B cell (primary cell): Measurements from ENCODE around the gene GINS3. TPM values are rescaled to one million over a fixed set of nuclear protein-coding genes. Genes with fewer than 3 reads are reported as not detected.
"Not testable (repeated sequence)": the region's sequence is repeated elsewhere in the genome, so short reads cannot be mapped to it uniquely, and the experiment has no call there.

ENCODE experiments used
- ATAC-seq: fragments of 200-7000 bp; cut with Tn5 transposase; one replicate; pipeline ENCODE4 v1.10.0; 2021; ENCODE audit warnings: low read depth, mild to moderate bottlenecking, moderate number of reproducible peaks, moderate library complexity
- CTCF ChIA-PET: fragments of 350-600 bp; sonication (Branson Sonifier 250); formaldehyde crosslinking; loops from one replicate; lab custom pipeline; 2021; ENCODE audit warnings: antibody characterized with exemption, inconsistent platforms; lab: Charles Lee
- POLR2A ChIA-PET: fragments of 350-600 bp; sonication (Branson Sonifier 250); formaldehyde crosslinking; loops from one replicate; lab custom pipeline; 2021; ENCODE audit warnings: antibody characterized with exemption; lab: Charles Lee
- DNase-seq: peaks from one replicate; pipeline ENCODE4 v3.0.0; 2013
- H2AFZ ChIP-seq: 2 replicates; pipeline ENCODE4 v1.6.1; 2012; ENCODE audit warnings: mild to moderate bottlenecking, low read depth, low read length; ENCODE audit not compliant: insufficient read depth, poor library complexity, severe bottlenecking
- H3K27ac ChIP-seq, 2 donors: 1 replicate in 1 of 2; 2 replicates in 1 of 2; pipeline ENCODE4 v1.5.1; 2012 to 2013; ENCODE audit warnings: low read length in 2 of 2, mild to moderate bottlenecking in 2 of 2, moderate library complexity in 1 of 2
- H3K27me3 ChIP-seq, 4 experiments: fragments of 200-600 bp in 1 of 4; sonication (generic) in 1 of 4; replicated peaks in 1 of 4; 1 replicate in 2 of 4; 2 replicates in 2 of 4; pipeline versions ENCODE4 v1.6.1 to v1.7.0; 2013 to 2016; ENCODE audit warnings: low read length in 3 of 4, mild to moderate bottlenecking in 2 of 4, mixed read lengths in 1 of 4, moderate library complexity in 1 of 4; ENCODE audit not compliant: insufficient read depth in 4 of 4, control insufficient read depth in 3 of 4; ENCODE audit errors: control extremely low read depth in 1 of 4
- H3K36me3 ChIP-seq, 2 experiments: replicated peaks in 1 of 2; 1 replicate in 1 of 2; 2 replicates in 1 of 2; pipeline versions ENCODE4 v1.6.1 to v1.7.1; 2013; ENCODE audit warnings: low read length in 1 of 2; ENCODE audit not compliant: insufficient read depth in 2 of 2, control insufficient read depth in 1 of 2; ENCODE audit errors: control extremely low read depth in 1 of 2, extremely low read depth in 1 of 2
- H3K4me1 ChIP-seq, 2 donors: fragments of 200-600 bp in 1 of 2; sonication (generic) in 1 of 2; 1 replicate in 1 of 2; 2 replicates in 1 of 2; pipeline versions ENCODE4 v1.5.1 to v1.6.1; 2013 to 2017; ENCODE audit warnings: low read length in 2 of 2; ENCODE audit not compliant: control insufficient read depth in 2 of 2, insufficient read depth in 2 of 2
- H3K4me2 ChIP-seq: replicated peaks from 2 replicates; pipeline ENCODE3; 2012; ENCODE audit warnings: mild to moderate bottlenecking, low read depth, low read length; ENCODE audit not compliant: poor library complexity, severe bottlenecking
- H3K4me3 ChIP-seq, 5 experiments: fragments of 200-600 bp in 1 of 5; sonication (generic) in 1 of 5; 1 replicate in 3 of 5; 2 replicates in 2 of 5; pipeline versions ENCODE4 v1.5.1 to v1.7.0; 2011 to 2016; ENCODE audit warnings: low read length in 4 of 5, mild to moderate bottlenecking in 4 of 5, low read depth in 2 of 5, control low read depth in 1 of 5, moderate library complexity in 1 of 5; ENCODE audit not compliant: insufficient read depth in 1 of 5; ENCODE audit errors: control extremely low read depth in 1 of 5, extremely low read depth in 1 of 5
- H3K79me2 ChIP-seq: fragments of 200-600 bp; sonication (generic); one replicate; pipeline ENCODE4 v1.6.0; 2016; ENCODE audit warnings: low read length; ENCODE audit not compliant: control insufficient read depth, insufficient read depth
- H3K9ac ChIP-seq: fragments of 200-600 bp; sonication (generic); 2 replicates; pipeline ENCODE4 v1.6.1; 2017; ENCODE audit warnings: mild to moderate bottlenecking, low read length, moderate library complexity
- H3K9me3 ChIP-seq, 3 donors: one replicate each; pipeline versions ENCODE4 v1.6.1 to v1.7.1; 2013; ENCODE audit warnings: low read length in 2 of 3; ENCODE audit not compliant: control insufficient read depth in 2 of 3, insufficient read depth in 1 of 3; ENCODE audit errors: control extremely low read depth in 1 of 3
- H4K20me1 ChIP-seq: 2 replicates; pipeline ENCODE4 v1.6.0; 2012; ENCODE audit warnings: mild to moderate bottlenecking, low read length; ENCODE audit not compliant: insufficient read depth, control insufficient read depth, poor library complexity, severe bottlenecking
- H3K27ac Mint-ChIP-seq: one replicate; pipeline ENCODE4 v1.8.0; 2021; ENCODE audit warnings: mixed read lengths
- H3K27me3 Mint-ChIP-seq: one replicate; pipeline ENCODE4 v1.8.0; 2021; ENCODE audit warnings: mixed read lengths
- H3K4me1 Mint-ChIP-seq: one replicate; pipeline ENCODE4 v1.8.0; 2021; ENCODE audit warnings: mixed read lengths
- H3K4me3 Mint-ChIP-seq: one replicate; pipeline ENCODE4 v1.8.0; 2021; ENCODE audit warnings: mixed read lengths
- H3K9me3 Mint-ChIP-seq: one replicate; pipeline ENCODE4 v1.8.0; 2022; ENCODE audit warnings: mixed read lengths; ENCODE audit not compliant: insufficient read depth
- EZH2 ChIP-seq: IDR thresholded peaks from 2 replicates; pipeline ENCODE4 v1.6.1; 2012; ENCODE audit warnings: borderline replicate concordance, low read depth, mild to moderate bottlenecking, moderate library complexity, low read length; ENCODE audit not compliant: insufficient read depth, poor library complexity, severe bottlenecking
- WGBS: methylation state at CpG from one replicate; pipeline ENCODE4 v1.1.5; 2013; ENCODE audit warnings: missing lambda C conversion rate; ENCODE audit not compliant: insufficient coverage; 5-methylcytosine and 5-hydroxymethylcytosine counted together
- intact Hi-C: fragments of 100-400 bp; cut with micrococcal nuclease; formaldehyde crosslinking; loops from one replicate; pipeline ENCODE4 v1.10.0; 2022
- polyA plus RNA-seq: library from polyadenylated mRNA; depleted of rRNA; stranded (reverse); fragments of >200 nt; gene quantifications from 2 replicates; pipeline ENCODE4 v1.2.3, GENCODE V29; 2012
- total RNA-seq, 2 donors: library from RNA; stranded (reverse); fragments of 120-200 nt in 1 of 2; gene quantifications; 1 replicate in 1 of 2; 2 replicates in 1 of 2; pipeline versions ENCODE4 v1.2.3 to v1.2.4, GENCODE V29; 2013 to 2022

The GINS3 gene
- total and polyA plus RNA-seq, 2 donors (not counting 1 experiment from before 2014, with no cell fraction given), result 1.1 to 2.3 TPM

GRCh38 chr16:58413359-58413758, 21.1 kb downstream of the GINS3 start:
- peaks cover 17% of the 10 kb centered on the region for H3K4me1 Mint-ChIP-seq
- H3K9me3 Mint-ChIP-seq, result no peaks in the 10 kb centered on the region
- POLR2A ChIA-PET, result no interaction called here
- H3K9ac ChIP-seq, result no peak overlapping the region
- no CpG with 5 or more reads among the region's 6 CpGs for whole genome bisulfite sequencing
- no peaks in the 10 kb centered on the region for H3K27me3 ChIP-seq
- no peaks in the 10 kb centered on the region for H3K36me3 ChIP-seq
- intact Hi-C loops, result no loop called here
- H3K79me2 ChIP-seq, result no peaks in the 10 kb centered on the region
- CTCF ChIA-PET, result no interaction called here
- no peak overlapping the region for H3K27ac ChIP-seq
- H3K4me3 Mint-ChIP-seq, result no peak overlapping the region
- peaks cover 1% of the 10 kb centered on the region for H3K27me3 Mint-ChIP-seq
- no peaks in the 10 kb centered on the region for H4K20me1 ChIP-seq
- H3K27ac Mint-ChIP-seq, result no peak overlapping the region
- no peak overlapping the region for H3K4me3 ChIP-seq
- no peak overlapping the region for H2AFZ ChIP-seq
- no peak for ATAC-seq
- TF ChIP-seq EZH2, result no peak
- no peak for DNase-seq
- no peak overlapping the region for H3K4me2 ChIP-seq
- peaks cover 0 to 18% of the 10 kb centered on the region in 2 donors for H3K4me1 ChIP-seq
- peaks cover 0 to 4% (median 0%) of the 10 kb centered on the region in 3 donors for H3K9me3 ChIP-seq

- H3K4me3 ChIP-seq, result no peak overlapping the region
- peaks cover 0 to 4% (median 0%) of the 10 kb centered on the region in 3 donors for H3K9me3 ChIP-seq
- H2AFZ ChIP-seq, result no peak overlapping the region
- WGBS, result 100% methylated on average over 1 of the region's 4 CpGs
- no peak overlapping the region for H3K27ac Mint-ChIP-seq
- H3K4me1 ChIP-seq, result peaks cover 0 to 32% of the 10 kb centered on the region in 2 donors
- no peak for ATAC-seq
- H3K4me1 Mint-ChIP-seq, result peaks cover 31% of the 10 kb centered on the region
- no peak overlapping the region for H3K4me3 Mint-ChIP-seq
- POLR2A ChIA-PET, result no interaction called here
- DNase-seq, result no peak
- no peaks in the 10 kb centered on the region for H3K79me2 ChIP-seq
- no peaks in the 10 kb centered on the region for H3K9me3 Mint-ChIP-seq
- H3K27me3 ChIP-seq, result no peaks in the 10 kb centered on the region
- peaks cover 4% of the 10 kb centered on the region for H3K27me3 Mint-ChIP-seq
- intact Hi-C loops, result no loop called here
- CTCF ChIA-PET, result no interaction called here
- no peak overlapping the region for H3K27ac ChIP-seq
- no peaks in the 10 kb centered on the region for H3K36me3 ChIP-seq
- TF ChIP-seq EZH2, result no peak
- H3K9ac ChIP-seq, result no peak overlapping the region
- no peak overlapping the region for H3K4me2 ChIP-seq
- no peaks in the 10 kb centered on the region for H4K20me1 ChIP-seq
Observed at GRCh38 chr16:58415003-58415402, 22.7 kb downstream of the GINS3 start.

- H3K9me3 ChIP-seq, H3K27me3 Mint-ChIP-seq, H3K9ac ChIP-seq, H3K4me3 Mint-ChIP-seq, POLR2A ChIA-PET, H3K27me3 ChIP-seq, ATAC-seq, H3K4me2 ChIP-seq, DNase-seq, H3K27ac Mint-ChIP-seq, H3K36me3 ChIP-seq, H3K27ac ChIP-seq, CTCF ChIA-PET, H3K9me3 Mint-ChIP-seq, H3K4me3 ChIP-seq, H4K20me1 ChIP-seq, H2AFZ ChIP-seq, intact Hi-C loops, H3K79me2 ChIP-seq: not testable (repeated sequence)
- H3K4me1 Mint-ChIP-seq, result peaks cover 34% of the 10 kb centered on the region
- peaks cover 0 to 36% of the 10 kb centered on the region in 2 donors for H3K4me1 ChIP-seq
- 92% methylated on average over 2 of the region's 5 CpGs for WGBS
Observed at GRCh38 chr16:58415961-58416360, 23.7 kb downstream of the GINS3 start.
